Keratinocyte (primary cell): Measurements from ENCODE around the gene C22orf39. TPM values are rescaled to one million over a fixed set of nuclear protein-coding genes. Genes with fewer than 3 reads are reported as not detected.

Source experiments
- DNase-seq: peaks from one replicate; pipeline ENCODE4 v3.0.0-alpha.2; 2011; ENCODE audit warnings: low read depth, missing footprints, low spot score
- FAIRE-seq: peaks from 2 replicates; lab custom pipeline; 2011; peaks lifted over from hg19 to GRCh38; lab: Jason Lieb, UNC
- H2AFZ ChIP-seq: 2 replicates; pipeline ENCODE4 v1.6.0; 2012; ENCODE audit warnings: low read length, control low read depth, inconsistent platforms; ENCODE audit not compliant: control insufficient read depth
- H3K27ac ChIP-seq: 2 replicates; pipeline ENCODE4 v1.5.1; 2011; ENCODE audit warnings: low read length; ENCODE audit not compliant: control insufficient read depth, insufficient read depth
- H3K27me3 ChIP-seq: 3 replicates; pipeline ENCODE4 v1.6.0; 2011; ENCODE audit warnings: low read length; ENCODE audit not compliant: control insufficient read depth, insufficient read depth; ENCODE audit errors: extremely low read depth
- H3K36me3 ChIP-seq, 2 experiments: 2 replicates in 1 of 2; 3 replicates in 1 of 2; pipeline ENCODE4 v1.5.1; 2011; ENCODE audit warnings: low read length in 2 of 2, mild to moderate bottlenecking in 1 of 2; ENCODE audit not compliant: control insufficient read depth in 2 of 2, insufficient read depth in 2 of 2; ENCODE audit errors: extremely low read depth in 1 of 2
- H3K4me1 ChIP-seq: 3 replicates; pipeline ENCODE4 v1.5.1; 2011; ENCODE audit warnings: low read length; ENCODE audit not compliant: control insufficient read depth, insufficient read depth; ENCODE audit errors: extremely low read depth
- H3K4me2 ChIP-seq: 3 replicates; pipeline ENCODE4 v1.6.0; 2011; ENCODE audit warnings: low read depth, low read length; ENCODE audit not compliant: control insufficient read depth, insufficient read depth; ENCODE audit errors: extremely low read depth
- H3K4me3 ChIP-seq, 3 experiments: fragments of 200-600 bp in 1 of 3; sonication (generic) in 1 of 3; 2 replicates in 2 of 3; 3 replicates in 1 of 3; pipeline ENCODE4 v1.5.1; 2011 to 2016; ENCODE audit warnings: low read length in 3 of 3, mild to moderate bottlenecking in 3 of 3, control low read depth in 2 of 3, inconsistent platforms in 1 of 3, low read depth in 1 of 3, mixed read lengths in 1 of 3, mixed run types in 1 of 3, moderate library complexity in 1 of 3; ENCODE audit not compliant: control insufficient read depth in 2 of 3, insufficient read depth in 2 of 3; ENCODE audit errors: extremely low read depth in 1 of 3
- H3K79me2 ChIP-seq: 2 replicates; pipeline ENCODE4 v1.6.0; 2012; ENCODE audit warnings: low read length; ENCODE audit not compliant: control insufficient read depth, insufficient read depth
- H3K9ac ChIP-seq: 3 replicates; pipeline ENCODE4 v1.6.0; 2011; ENCODE audit warnings: low read length; ENCODE audit not compliant: control insufficient read depth, insufficient read depth; ENCODE audit errors: extremely low read depth
- H3K9me1 ChIP-seq: 3 replicates; pipeline ENCODE4 v1.6.0; 2011; ENCODE audit warnings: low read length; ENCODE audit not compliant: control insufficient read depth, insufficient read depth; ENCODE audit errors: extremely low read depth
- H3K9me3 ChIP-seq: 2 replicates; pipeline ENCODE4 v1.5.1; 2012; ENCODE audit warnings: low read depth, low read length; ENCODE audit not compliant: control insufficient read depth
- H4K20me1 ChIP-seq: 3 replicates; pipeline ENCODE4 v1.6.0; 2011; ENCODE audit warnings: low read length; ENCODE audit not compliant: control insufficient read depth, insufficient read depth; ENCODE audit errors: extremely low read depth
- CTCF ChIP-seq, 3 experiments: IDR thresholded peaks in 1 of 3; conservative IDR thresholded peaks in 1 of 3; optimal IDR thresholded peaks in 1 of 3; 2 replicates in 2 of 3; 3 replicates in 1 of 3; pipeline versions ENCODE3 to v1.5.1; 2011; ENCODE audit warnings: low read length in 3 of 3, mild to moderate bottlenecking in 3 of 3, moderate library complexity in 2 of 3, control low read depth in 1 of 3, inconsistent platforms in 1 of 3; ENCODE audit not compliant: insufficient read depth in 2 of 3; ENCODE audit errors: extremely low read depth in 1 of 3
- EZH2 ChIP-seq: IDR thresholded peaks from one replicate; pipeline ENCODE4 v1.6.1; 2012; ENCODE audit warnings: inconsistent platforms, mild to moderate bottlenecking, low read length, moderate library complexity
- dilution Hi-C: fragments of 300-500 bp; cut with MboI; formaldehyde crosslinking; loops from one replicate; pipeline ENCODE4 v1.7.0; 2020; ENCODE audit warnings: low sequenced_read_pairs; ENCODE audit not compliant: extremely low pct_ligation_motif_present
- polyA plus RNA-seq, 5 experiments: library from polyadenylated mRNA; depleted of rRNA in 3 of 5; stranded (reverse) in 3 of 5; stranded (forward) in 1 of 5; unstranded in 1 of 5; fragments of >200 nt; gene quantifications; 1 replicate in 1 of 5; 2 replicates in 3 of 5; 3 replicates in 1 of 5; pipeline versions ENCODE4 v1.2.1 to v1.2.3, GENCODE V29; 2011 to 2012; ENCODE audit warnings: missing spikeins in 2 of 5, low read depth in 1 of 5, low replicate concordance in 1 of 5

C22orf39 gene
- polyA plus RNA-seq, 1 donor (not counting 4 experiments of a cell fraction or from before 2014, with no cell fraction given): 13.8 TPM

GRCh38 chr22:19479355-19480172, 32.1 kb upstream of the C22orf39 start, which contains the start of gene CDC45:
Gene CDC45, plus strand, starts transcription at chr22:19479920. Its CDS starts 49 bp downstream, at chr22:19479969.
- Histone ChIP-seq H3K4me1 (peaks cover 36% of the 10 kb centered on the region), H3K36me3 (peaks cover 6 to 17% of the 10 kb centered on the region in 2 experiments), H3K9me1 (peaks cover 2% of the 10 kb centered on the region), H2AFZ (peak within 1 kb of the TSS; percentile 100), H3K27ac (peak within 1 kb of the TSS; percentile 100), H3K79me2 (peaks cover 51% of the 10 kb centered on the region), H3K4me2 (peak within 1 kb of the TSS; percentile 99), H3K9ac (peak within 1 kb of the TSS; percentile 100), H4K20me1 (peaks cover 3% of the 10 kb centered on the region), H3K4me3 (peak within 1 kb of the TSS; percentile 58 to 98 (median 96)), H3K27me3 (no peaks in the 10 kb centered on the region), H3K9me3 (no peaks in the 10 kb centered on the region)
- dilution Hi-C loops: no loop called here
- TF ChIP-seq EZH2: no peak
- no peak for TF ChIP-seq CTCF (optimal IDR thresholded peaks at IDR 0.05 in 1 of 3, IDR thresholded peaks at IDR 0.05 in 1 of 3, conservative IDR thresholded peaks at IDR 0.05 in 1 of 3; ENCODE audit: extremely low read depth in 1 of 3, insufficient read depth in 2 of 3, low read length in 3 of 3)
- FAIRE-seq (peak; percentile 86), DNase-seq (peak; percentile 73)

GRCh38 chr22:19478901-19479354, 31.4 kb upstream of the C22orf39 start, which contains the start of gene UFD1:
Gene UFD1, minus strand, starts transcription at chr22:19479193. Its CDS starts 108 bp downstream, at chr22:19479085.
- H3K4me2 ChIP-seq: peak within 1 kb of the TSS; percentile 99
- peak within 1 kb of the TSS; percentile 100 for H3K27ac ChIP-seq
- H3K27me3 ChIP-seq: no peaks in the 10 kb centered on the region
- H4K20me1 ChIP-seq: peaks cover 3% of the 10 kb centered on the region
- TF ChIP-seq CTCF (optimal IDR thresholded peaks at IDR 0.05 in 1 of 3, IDR thresholded peaks at IDR 0.05 in 1 of 3, conservative IDR thresholded peaks at IDR 0.05 in 1 of 3; ENCODE audit: extremely low read depth in 1 of 3, insufficient read depth in 2 of 3, low read length in 3 of 3) (no peak), EZH2 (no peak)
- peaks cover 5 to 12% of the 10 kb centered on the region in 2 experiments for H3K36me3 ChIP-seq
- H3K4me3 ChIP-seq: peak within 1 kb of the TSS; percentile 58 to 98 (median 96)
- H3K79me2 ChIP-seq: peaks cover 54% of the 10 kb centered on the region
- FAIRE-seq (no peak), DNase-seq (peak; percentile 23)
- peaks cover 2% of the 10 kb centered on the region for H3K9me1 ChIP-seq
- H3K9me3 ChIP-seq: no peaks in the 10 kb centered on the region
- peaks cover 36% of the 10 kb centered on the region for H3K4me1 ChIP-seq
- H3K9ac ChIP-seq: peak within 1 kb of the TSS; percentile 100
- dilution Hi-C loops: no loop called here
- H2AFZ ChIP-seq: peak within 1 kb of the TSS; percentile 100
